Right atrium auricular region (tissue), 2 donors: Measurements from ENCODE around the gene SGCD. TPM values are rescaled to one million over a fixed set of nuclear protein-coding genes. Genes with fewer than 3 reads are reported as not detected.

Experiments used
- DNase-seq: peaks from one replicate; pipeline ENCODE4 v3.0.0-alpha.2; 2019; ENCODE audit warnings: low spot score
- H3K27ac ChIP-seq, 2 donors: fragments of 200-600 bp; sonication (generic); 1 replicate in 1 of 2; 2 replicates in 1 of 2; pipeline ENCODE4 v1.5.1; 2016 to 2019
- H3K27me3 ChIP-seq, 2 donors: fragments of 200-600 bp; sonication (generic); one replicate each; pipeline versions ENCODE4 v1.5.1 to v1.6.0; 2017 to 2019
- H3K36me3 ChIP-seq: fragments of 200-600 bp; sonication (generic); one replicate; pipeline ENCODE4 v1.5.1; 2016
- H3K4me1 ChIP-seq, 2 donors: fragments of 200-600 bp; sonication (generic); one replicate each; pipeline versions ENCODE4 v1.5.1 to v1.6.0; 2017 to 2019
- H3K4me3 ChIP-seq, 2 donors: fragments of 200-600 bp; sonication (generic); 1 replicate in 1 of 2; 2 replicates in 1 of 2; pipeline ENCODE4 v1.5.1; 2017 to 2019; ENCODE audit warnings: mild to moderate bottlenecking in 1 of 2, moderate library complexity in 1 of 2
- H3K9me3 ChIP-seq, 2 donors: fragments of 200-600 bp; sonication (generic); one replicate each; pipeline ENCODE4 v1.5.1; 2019
- total RNA-seq, 2 donors: library from RNA; depleted of rRNA; stranded (reverse); fragments of >200 nt; gene quantifications; one replicate each; pipeline ENCODE4 v1.1.0, GENCODE V29; 2016
- TF ChIP-seq, protein P1 (sequence below), 2 donors: fragments of 200-600 bp; sonication (generic); IDR thresholded peaks; one replicate each; pipeline ENCODE4 v1.5.1; 2019; ENCODE audit warnings: antibody characterized with exemption in 2 of 2

Gene SGCD
- total RNA-seq, 2 donors from 2014 or later = 56.2 to 85.1 TPM

DNA sequence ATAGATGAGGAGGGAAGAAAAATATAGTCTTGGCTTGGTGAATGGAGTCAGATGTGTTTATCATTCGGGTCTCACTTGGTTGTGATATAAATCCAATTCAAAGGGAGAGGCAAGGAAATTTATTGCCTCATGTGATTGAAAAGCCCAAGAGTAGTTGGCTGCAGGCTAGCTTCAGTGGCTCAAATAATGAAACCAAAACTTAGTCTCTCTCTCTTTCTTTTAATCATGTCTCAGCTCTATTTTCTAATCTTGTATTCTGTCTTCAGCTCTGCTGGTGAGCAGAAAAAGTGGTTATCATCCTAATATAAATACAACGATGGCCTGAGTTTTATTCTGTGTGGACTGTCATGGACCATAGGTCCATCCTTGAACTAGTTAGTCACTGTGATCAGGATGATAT is 288.9 kb downstream of the SGCD start:
- no peaks in the 10 kb centered on the region for H3K27me3 ChIP-seq
- H3K36me3 ChIP-seq = no peaks in the 10 kb centered on the region
- H3K27ac ChIP-seq = no peak overlapping the region
- TF ChIP-seq, protein P1, sequence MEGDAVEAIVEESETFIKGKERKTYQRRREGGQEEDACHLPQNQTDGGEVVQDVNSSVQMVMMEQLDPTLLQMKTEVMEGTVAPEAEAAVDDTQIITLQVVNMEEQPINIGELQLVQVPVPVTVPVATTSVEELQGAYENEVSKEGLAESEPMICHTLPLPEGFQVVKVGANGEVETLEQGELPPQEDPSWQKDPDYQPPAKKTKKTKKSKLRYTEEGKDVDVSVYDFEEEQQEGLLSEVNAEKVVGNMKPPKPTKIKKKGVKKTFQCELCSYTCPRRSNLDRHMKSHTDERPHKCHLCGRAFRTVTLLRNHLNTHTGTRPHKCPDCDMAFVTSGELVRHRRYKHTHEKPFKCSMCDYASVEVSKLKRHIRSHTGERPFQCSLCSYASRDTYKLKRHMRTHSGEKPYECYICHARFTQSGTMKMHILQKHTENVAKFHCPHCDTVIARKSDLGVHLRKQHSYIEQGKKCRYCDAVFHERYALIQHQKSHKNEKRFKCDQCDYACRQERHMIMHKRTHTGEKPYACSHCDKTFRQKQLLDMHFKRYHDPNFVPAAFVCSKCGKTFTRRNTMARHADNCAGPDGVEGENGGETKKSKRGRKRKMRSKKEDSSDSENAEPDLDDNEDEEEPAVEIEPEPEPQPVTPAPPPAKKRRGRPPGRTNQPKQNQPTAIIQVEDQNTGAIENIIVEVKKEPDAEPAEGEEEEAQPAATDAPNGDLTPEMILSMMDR (IDR thresholded peaks at IDR 0.05) = no peak
- no peak overlapping the region for H3K4me3 ChIP-seq
- peaks cover 0 to 17% of the 10 kb centered on the region in 2 donors for H3K9me3 ChIP-seq
- H3K4me1 ChIP-seq = no peaks in the 10 kb centered on the region
- no peak for DNase-seq

DNA sequence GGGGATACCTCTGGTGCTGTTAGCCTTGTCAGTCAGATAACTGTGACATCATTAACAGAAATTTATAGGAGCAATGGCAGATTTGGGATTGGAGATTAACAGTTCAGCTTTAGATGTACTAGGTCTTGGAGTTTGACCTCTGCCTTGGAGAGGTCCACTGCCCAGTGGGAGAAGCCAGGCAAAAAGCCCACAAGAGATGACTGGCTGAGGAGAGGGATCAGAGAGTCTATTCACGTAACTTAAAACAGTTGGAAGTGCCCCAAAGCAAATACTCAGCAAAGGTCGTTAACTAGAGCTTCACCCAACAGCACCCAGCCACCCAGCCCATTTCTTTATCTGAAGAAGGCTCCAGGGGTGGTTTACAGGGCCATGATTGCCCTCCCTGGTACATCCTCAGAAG is 290.5 kb downstream of the SGCD start:
- no peaks in the 10 kb centered on the region for H3K27me3 ChIP-seq
- no peak overlapping the region for H3K4me3 ChIP-seq
- no peak for DNase-seq
- H3K9me3 ChIP-seq = peaks cover 0 to 2% of the 10 kb centered on the region in 2 donors
- no peak overlapping the region for H3K27ac ChIP-seq
- H3K4me1 ChIP-seq = no peaks in the 10 kb centered on the region
- H3K36me3 ChIP-seq = no peaks in the 10 kb centered on the region
- TF ChIP-seq, protein P1 (IDR thresholded peaks at IDR 0.05) = no peak

DNA sequence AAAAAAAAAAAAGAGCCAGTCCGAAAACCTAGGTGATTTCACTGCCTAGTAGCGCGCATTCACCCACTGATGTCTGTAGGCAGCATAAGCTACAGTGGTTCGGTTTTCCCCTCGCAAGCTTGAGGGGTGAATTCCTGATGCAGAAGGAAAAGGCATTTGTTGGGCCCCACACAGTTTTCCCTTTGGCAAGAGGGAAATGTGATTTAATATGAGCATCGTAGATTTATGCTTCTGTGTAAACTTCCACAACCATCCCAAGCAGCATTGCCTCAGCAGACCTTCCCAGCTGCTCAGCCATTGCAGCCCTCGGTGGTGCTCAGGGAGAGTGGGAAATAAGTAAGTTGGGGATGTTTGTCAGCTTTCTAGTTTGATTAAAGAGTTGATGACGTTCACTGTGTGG is 291.6 kb downstream of the SGCD start:
- Histone ChIP-seq H3K9me3 (no peaks in the 10 kb centered on the region), H3K27me3 (no peaks in the 10 kb centered on the region), H3K36me3 (no peaks in the 10 kb centered on the region), H3K27ac (no peak overlapping the region), H3K4me3 (no peak overlapping the region), H3K4me1 (peaks cover 0 to 10% of the 10 kb centered on the region in 2 donors)
- no peak for DNase-seq
- TF ChIP-seq, protein P1 (IDR thresholded peaks at IDR 0.05) = no peak

DNA sequence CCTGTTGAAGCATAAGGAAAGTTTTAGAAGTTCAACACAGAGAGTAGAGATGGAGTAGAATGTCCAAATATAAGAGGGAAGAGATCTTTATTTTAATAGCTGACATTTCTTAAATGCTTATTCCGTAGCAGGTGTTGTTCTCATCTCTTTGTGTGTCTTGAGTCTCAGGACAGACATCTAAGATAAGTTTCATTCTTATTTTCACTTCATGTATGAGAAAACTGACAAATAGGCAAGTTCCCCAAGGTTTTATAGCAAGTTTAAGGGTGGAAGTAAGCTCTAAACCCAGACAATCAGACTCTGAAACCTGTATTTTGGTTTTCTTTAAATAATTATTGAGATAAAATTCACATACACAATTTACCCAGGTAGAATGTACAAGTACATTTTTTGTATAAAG is 294.8 kb downstream of the SGCD start:
- TF ChIP-seq, protein P1 (IDR thresholded peaks at IDR 0.05) = no peak
- Histone ChIP-seq H3K4me1 (peaks cover 0 to 15% of the 10 kb centered on the region in 2 donors), H3K36me3 (no peaks in the 10 kb centered on the region), H3K27me3 (no peaks in the 10 kb centered on the region), H3K9me3 (no peaks in the 10 kb centered on the region), H3K4me3 (no peak overlapping the region), H3K27ac (no peak overlapping the region)
- DNase-seq = no peak

DNA sequence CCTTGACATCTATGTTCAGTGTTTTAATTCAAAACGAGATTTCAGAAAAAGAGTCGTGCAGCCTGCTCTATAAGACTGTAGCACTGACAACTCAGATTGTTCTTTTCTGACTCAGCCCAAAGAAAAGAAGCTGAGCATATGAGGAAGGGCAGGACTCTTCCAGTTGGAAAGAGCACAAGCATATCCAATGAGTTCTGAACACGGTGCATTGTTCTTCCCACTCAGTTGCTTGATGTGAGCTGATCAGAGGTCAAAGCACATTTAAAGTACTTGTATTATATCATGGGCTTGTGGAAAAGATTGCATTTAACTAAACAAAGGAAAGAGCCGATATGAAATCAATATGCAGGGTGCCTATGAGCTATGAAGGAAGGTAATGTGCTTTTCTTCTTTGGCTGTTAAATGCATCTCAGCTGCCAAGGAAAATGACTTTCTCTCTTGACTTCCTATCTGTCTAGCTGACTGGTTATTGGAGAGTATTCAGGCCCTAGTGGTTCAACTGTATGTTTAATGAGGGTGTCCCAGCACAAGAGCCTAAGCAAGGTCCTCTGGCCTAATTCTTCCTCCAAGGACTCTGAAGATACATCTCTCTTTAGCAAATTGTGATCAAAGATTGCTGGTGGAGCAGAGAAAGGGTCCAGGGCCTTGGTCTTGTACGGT is 296.5 kb downstream of the SGCD start:
- Histone ChIP-seq H3K4me1 (peaks cover 0 to 15% of the 10 kb centered on the region in 2 donors), H3K27ac (no peak overlapping the region), H3K4me3 (no peak overlapping the region), H3K36me3 (no peaks in the 10 kb centered on the region), H3K27me3 (no peaks in the 10 kb centered on the region), H3K9me3 (no peaks in the 10 kb centered on the region)
- TF ChIP-seq, protein P1 (IDR thresholded peaks at IDR 0.05) = no peak
- no peak for DNase-seq

DNA sequence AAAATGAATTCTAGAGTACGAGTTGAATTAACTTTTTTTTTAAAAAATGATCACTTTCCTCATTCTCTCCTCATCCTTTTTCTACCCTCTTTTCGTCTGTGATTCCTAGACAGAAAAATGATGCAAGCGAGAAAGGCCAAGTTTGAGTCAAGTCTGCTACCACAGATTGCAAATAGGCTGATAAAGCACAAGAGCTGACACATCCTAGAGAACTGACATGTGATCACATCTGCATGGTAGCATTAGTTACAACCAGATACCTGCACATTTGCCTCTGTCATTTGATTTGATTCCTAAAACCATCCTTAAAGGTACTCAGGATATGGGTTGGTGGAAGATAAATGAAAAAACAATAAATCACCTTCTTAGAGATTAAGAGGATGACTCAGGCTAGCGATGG is 297.7 kb downstream of the SGCD start:
- H3K9me3 ChIP-seq = no peaks in the 10 kb centered on the region
- DNase-seq = no peak
- no peak overlapping the region for H3K4me3 ChIP-seq
- H3K4me1 ChIP-seq = peaks cover 0 to 15% of the 10 kb centered on the region in 2 donors
- H3K27ac ChIP-seq = no peak overlapping the region
- TF ChIP-seq, protein P1 (IDR thresholded peaks at IDR 0.05) = no peak
- H3K36me3 ChIP-seq = no peaks in the 10 kb centered on the region
- no peaks in the 10 kb centered on the region for H3K27me3 ChIP-seq
